Measurements from ENCODE around the gene ASPDH.

Gene ASPDH

GRCh38 chr19:50513746-50514345 lies at the start of gene ASPDH:
ASPDH (minus strand) TSS chr19:50513913; CDS start chr19:50513823, 90 bp downstream.
- DNase-seq (ENCODE audit: low read depth), result no peak
- TF ChIP-seq CTCF (IDR thresholded peaks at IDR 0.05; ENCODE audit: insufficient read depth, low read depth, low read length, missing control alignments), result no peak
- H3K4me3 ChIP-seq (ENCODE audit: low read depth, low read length), result no peak within 1 kb of the TSS

- no peak for DNase-seq (ENCODE audit: low read depth)
- no peak overlapping the region for H3K4me3 ChIP-seq (ENCODE audit: low read depth, low read length)
- TF ChIP-seq CTCF (IDR thresholded peaks at IDR 0.05; ENCODE audit: insufficient read depth, low read depth, low read length, missing control alignments), result no peak
Measured at GRCh38 chr19:50562996-50563395, 49.3 kb upstream of the ASPDH start.

- no peak for TF ChIP-seq CTCF (IDR thresholded peaks at IDR 0.05; ENCODE audit: insufficient read depth, low read depth, low read length, missing control alignments)
- no peak overlapping the region for H3K4me3 ChIP-seq (ENCODE audit: low read depth, low read length)
- no peak for DNase-seq (ENCODE audit: low read depth)
Measured at GRCh38 chr19:50562329-50562728, 48.6 kb upstream of the ASPDH start.

GRCh38 chr19:50559636-50560035 lies 45.9 kb upstream of the ASPDH start:
- no peak for DNase-seq (ENCODE audit: low read depth)
- no peak overlapping the region for H3K4me3 ChIP-seq (ENCODE audit: low read depth, low read length)
- TF ChIP-seq CTCF (IDR thresholded peaks at IDR 0.05; ENCODE audit: insufficient read depth, low read depth, low read length, missing control alignments), result no peak

- no peak for DNase-seq (ENCODE audit: low read depth)
- TF ChIP-seq CTCF (IDR thresholded peaks at IDR 0.05; ENCODE audit: insufficient read depth, low read depth, low read length, missing control alignments), result no peak
- H3K4me3 ChIP-seq (ENCODE audit: low read depth, low read length), result no peak overlapping the region
Measured at GRCh38 chr19:50558449-50558848, 44.7 kb upstream of the ASPDH start.

GRCh38 chr19:50558039-50558438 lies 44.3 kb upstream of the ASPDH start:
- no peak for TF ChIP-seq CTCF (IDR thresholded peaks at IDR 0.05; ENCODE audit: insufficient read depth, low read depth, low read length, missing control alignments)
- DNase-seq (ENCODE audit: low read depth), result no peak
- H3K4me3 ChIP-seq (ENCODE audit: low read depth, low read length), result no peak overlapping the region

GRCh38 chr19:50557009-50557613 lies 43.4 kb upstream of the ASPDH start:
- H3K4me3 ChIP-seq (ENCODE audit: low read depth, low read length), result no peak overlapping the region
- no peak for TF ChIP-seq CTCF (IDR thresholded peaks at IDR 0.05; ENCODE audit: insufficient read depth, low read depth, low read length, missing control alignments)

More at GRCh38 chr19:50557009-50557613, 43.4 kb upstream of the ASPDH start:
- no peak for DNase-seq (ENCODE audit: low read depth)
